ENCODE data around the gene ABLIM3.

Gene ABLIM3

GRCh38 chr5:149168276-149168906, 27.1 kb downstream of the ABLIM3 start:
- Histone ChIP-seq H3K4me3 (ENCODE audit: low read depth in 1 of 2, low read length in 2 of 2) (no peak overlapping the region), H3K27me3 (ENCODE audit: control insufficient read depth in 1 of 2, insufficient read depth in 2 of 2, low read length in 2 of 2) (no peaks in the 10 kb centered on the region), H3K9me3 (ENCODE audit: control insufficient read depth in 1 of 2, low read length in 2 of 2) (no peaks in the 10 kb centered on the region), H3K9ac (ENCODE audit: low read depth in 1 of 2, low read length in 2 of 2) (no peak overlapping the region), H3K27ac (ENCODE audit: low read depth, low read length) (no peak overlapping the region), H3K4me1 (ENCODE audit: control insufficient read depth in 1 of 2, insufficient read depth in 2 of 2, low read length in 2 of 2) (no peaks in the 10 kb centered on the region), H3K36me3 (ENCODE audit: control insufficient read depth in 1 of 2, insufficient read depth in 2 of 2, low read length in 2 of 2) (no peaks in the 10 kb centered on the region)

GRCh38 chr5:149170299-149170698, 29.0 kb downstream of the ABLIM3 start:
- no peak overlapping the region for H3K4me3 ChIP-seq (ENCODE audit: low read depth in 1 of 2, low read length in 2 of 2)

DNA sequence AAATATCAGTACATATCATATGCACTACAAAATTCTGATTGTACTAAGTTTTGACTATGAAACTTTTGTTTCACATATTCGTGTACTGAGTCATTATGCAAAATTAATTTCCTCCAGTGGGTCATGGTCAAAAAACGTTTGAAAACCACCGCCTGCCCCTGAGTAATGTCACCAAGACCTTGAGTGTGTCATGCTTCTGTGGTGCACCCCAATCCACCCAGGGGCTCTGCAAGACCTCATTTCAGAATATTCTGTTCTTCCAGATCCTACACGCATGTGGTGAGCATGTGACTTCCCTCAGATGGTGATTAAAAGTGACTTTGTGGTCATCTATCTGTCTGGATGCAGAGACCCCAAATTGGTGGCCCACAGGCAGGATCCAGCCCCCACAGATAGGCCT, 31.0 kb downstream of the ABLIM3 start:
- Histone ChIP-seq H3K36me3 (ENCODE audit: control insufficient read depth in 1 of 2, insufficient read depth in 2 of 2, low read length in 2 of 2) (no peaks in the 10 kb centered on the region), H3K4me1 (ENCODE audit: control insufficient read depth in 1 of 2, insufficient read depth in 2 of 2, low read length in 2 of 2) (peaks cover 0 to 4% of the 10 kb centered on the region in 2 donors), H3K27ac (ENCODE audit: low read depth, low read length) (no peak overlapping the region), H3K4me3 (ENCODE audit: low read depth in 1 of 2, low read length in 2 of 2) (no peak overlapping the region), H3K27me3 (ENCODE audit: control insufficient read depth in 1 of 2, insufficient read depth in 2 of 2, low read length in 2 of 2) (no peaks in the 10 kb centered on the region), H3K9me3 (ENCODE audit: control insufficient read depth in 1 of 2, low read length in 2 of 2) (no peaks in the 10 kb centered on the region), H3K9ac (ENCODE audit: low read depth in 1 of 2, low read length in 2 of 2) (no peak overlapping the region)

More at GRCh38 chr5:149170299-149170698, 29.0 kb downstream of the ABLIM3 start:
- Histone ChIP-seq H3K9ac (ENCODE audit: low read depth in 1 of 2, low read length in 2 of 2) (no peak overlapping the region), H3K9me3 (ENCODE audit: control insufficient read depth in 1 of 2, low read length in 2 of 2) (no peaks in the 10 kb centered on the region), H3K27me3 (ENCODE audit: control insufficient read depth in 1 of 2, insufficient read depth in 2 of 2, low read length in 2 of 2) (no peaks in the 10 kb centered on the region), H3K27ac (ENCODE audit: low read depth, low read length) (no peak overlapping the region), H3K36me3 (ENCODE audit: control insufficient read depth in 1 of 2, insufficient read depth in 2 of 2, low read length in 2 of 2) (no peaks in the 10 kb centered on the region), H3K4me1 (ENCODE audit: control insufficient read depth in 1 of 2, insufficient read depth in 2 of 2, low read length in 2 of 2) (peaks cover 0 to 4% of the 10 kb centered on the region in 2 donors)

- H3K27ac ChIP-seq (ENCODE audit: low read depth, low read length), result no peak overlapping the region
- H3K4me3 ChIP-seq (ENCODE audit: low read depth in 1 of 2, low read length in 2 of 2), result no peak overlapping the region
- no peaks in the 10 kb centered on the region for H3K9me3 ChIP-seq (ENCODE audit: control insufficient read depth in 1 of 2, low read length in 2 of 2)
- H3K27me3 ChIP-seq (ENCODE audit: control insufficient read depth in 1 of 2, insufficient read depth in 2 of 2, low read length in 2 of 2), result no peaks in the 10 kb centered on the region
- peaks cover 0 to 4% of the 10 kb centered on the region in 2 donors for H3K4me1 ChIP-seq (ENCODE audit: control insufficient read depth in 1 of 2, insufficient read depth in 2 of 2, low read length in 2 of 2)
- no peaks in the 10 kb centered on the region for H3K36me3 ChIP-seq (ENCODE audit: control insufficient read depth in 1 of 2, insufficient read depth in 2 of 2, low read length in 2 of 2)
- no peak overlapping the region for H3K9ac ChIP-seq (ENCODE audit: low read depth in 1 of 2, low read length in 2 of 2)
Measured at GRCh38 chr5:149172709-149173505, 31.6 kb downstream of the ABLIM3 start.

DNA sequence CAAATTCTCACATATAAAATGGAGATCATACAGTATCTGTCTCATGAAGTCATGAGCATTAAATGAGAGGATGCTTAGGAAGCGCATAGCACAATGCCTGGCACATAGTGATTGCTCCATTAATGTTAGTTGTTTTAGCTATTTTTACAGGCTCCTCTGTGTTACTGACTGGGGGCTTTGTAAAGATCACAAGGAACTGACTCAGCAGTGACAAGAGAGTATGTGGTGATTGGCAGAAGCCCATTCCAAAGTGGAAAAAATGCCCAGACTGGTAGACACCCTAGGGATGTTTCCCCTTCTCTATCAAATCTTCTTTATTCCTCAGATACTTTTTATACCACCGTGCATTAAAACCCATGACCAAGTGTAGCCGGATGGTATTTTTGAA, 33.5 kb downstream of the ABLIM3 start:
- no peaks in the 10 kb centered on the region for H3K36me3 ChIP-seq (ENCODE audit: control insufficient read depth in 1 of 2, insufficient read depth in 2 of 2, low read length in 2 of 2)
- H3K4me3 ChIP-seq (ENCODE audit: low read depth in 1 of 2, low read length in 2 of 2), result no peak overlapping the region
- H3K27ac ChIP-seq (ENCODE audit: low read depth, low read length), result no peak overlapping the region
- peaks cover 3 to 5% of the 10 kb centered on the region in 2 donors for H3K27me3 ChIP-seq (ENCODE audit: control insufficient read depth in 1 of 2, insufficient read depth in 2 of 2, low read length in 2 of 2)
- no peak overlapping the region for H3K9ac ChIP-seq (ENCODE audit: low read depth in 1 of 2, low read length in 2 of 2)
- H3K4me1 ChIP-seq (ENCODE audit: control insufficient read depth in 1 of 2, insufficient read depth in 2 of 2, low read length in 2 of 2), result peaks cover 0 to 4% of the 10 kb centered on the region in 2 donors
- H3K9me3 ChIP-seq (ENCODE audit: control insufficient read depth in 1 of 2, low read length in 2 of 2), result no peaks in the 10 kb centered on the region

GRCh38 chr5:149175346-149176105, 34.2 kb downstream of the ABLIM3 start:
- H3K4me3 ChIP-seq (ENCODE audit: low read depth in 1 of 2, low read length in 2 of 2), result no peak overlapping the region
- H3K27me3 ChIP-seq (ENCODE audit: control insufficient read depth in 1 of 2, insufficient read depth in 2 of 2, low read length in 2 of 2), result peaks cover 3 to 5% of the 10 kb centered on the region in 2 donors
- peaks cover 0 to 4% of the 10 kb centered on the region in 2 donors for H3K4me1 ChIP-seq (ENCODE audit: control insufficient read depth in 1 of 2, insufficient read depth in 2 of 2, low read length in 2 of 2)
- no peaks in the 10 kb centered on the region for H3K9me3 ChIP-seq (ENCODE audit: control insufficient read depth in 1 of 2, low read length in 2 of 2)
- H3K27ac ChIP-seq (ENCODE audit: low read depth, low read length), result no peak overlapping the region
- H3K9ac ChIP-seq (ENCODE audit: low read depth in 1 of 2, low read length in 2 of 2), result no peak overlapping the region
- H3K36me3 ChIP-seq (ENCODE audit: control insufficient read depth in 1 of 2, insufficient read depth in 2 of 2, low read length in 2 of 2), result no peaks in the 10 kb centered on the region

DNA sequence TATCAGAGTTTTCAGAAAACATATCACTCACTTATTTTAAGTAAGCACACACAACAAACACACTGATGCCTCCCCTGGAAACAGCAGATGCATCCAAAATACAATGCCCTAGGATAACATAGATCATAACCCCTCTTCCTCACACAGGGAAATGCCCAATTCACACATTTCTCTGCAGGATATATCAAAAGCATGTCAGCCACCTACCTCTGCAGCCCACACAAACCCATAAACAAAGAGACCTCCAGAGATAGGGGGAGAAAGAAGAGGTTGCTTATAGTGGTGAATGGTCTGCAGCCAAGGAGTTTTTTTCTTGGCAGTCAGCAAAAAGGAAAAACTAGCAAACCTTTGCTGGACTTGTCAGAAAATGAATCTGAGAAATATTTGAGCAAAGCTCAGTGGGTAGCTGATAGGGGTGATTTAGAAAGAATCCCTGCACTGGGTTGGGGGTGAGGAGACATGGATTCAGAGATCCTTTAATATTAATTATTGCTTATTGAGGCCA, 36.1 kb downstream of the ABLIM3 start:
- Histone ChIP-seq H3K4me1 (ENCODE audit: control insufficient read depth in 1 of 2, insufficient read depth in 2 of 2, low read length in 2 of 2) (peaks cover 0 to 4% of the 10 kb centered on the region in 2 donors), H3K27ac (ENCODE audit: low read depth, low read length) (no peak overlapping the region), H3K4me3 (ENCODE audit: low read depth in 1 of 2, low read length in 2 of 2) (no peak overlapping the region)

GRCh38 chr5:149177911-149178565, 36.7 kb downstream of the ABLIM3 start:
- no peaks in the 10 kb centered on the region for H3K9me3 ChIP-seq (ENCODE audit: control insufficient read depth in 1 of 2, low read length in 2 of 2)
- no peak overlapping the region for H3K9ac ChIP-seq (ENCODE audit: low read depth in 1 of 2, low read length in 2 of 2)
- no peaks in the 10 kb centered on the region for H3K36me3 ChIP-seq (ENCODE audit: control insufficient read depth in 1 of 2, insufficient read depth in 2 of 2, low read length in 2 of 2)
- no peak overlapping the region for H3K27ac ChIP-seq (ENCODE audit: low read depth, low read length)
- peaks cover 3 to 5% of the 10 kb centered on the region in 2 donors for H3K27me3 ChIP-seq (ENCODE audit: control insufficient read depth in 1 of 2, insufficient read depth in 2 of 2, low read length in 2 of 2)
- no peak overlapping the region for H3K4me3 ChIP-seq (ENCODE audit: low read depth in 1 of 2, low read length in 2 of 2)
- peaks cover 0 to 4% of the 10 kb centered on the region in 2 donors for H3K4me1 ChIP-seq (ENCODE audit: control insufficient read depth in 1 of 2, insufficient read depth in 2 of 2, low read length in 2 of 2)

More for the DNA sequence above, 36.1 kb downstream of the ABLIM3 start:
- no peaks in the 10 kb centered on the region for H3K36me3 ChIP-seq (ENCODE audit: control insufficient read depth in 1 of 2, insufficient read depth in 2 of 2, low read length in 2 of 2)
- H3K27me3 ChIP-seq (ENCODE audit: control insufficient read depth in 1 of 2, insufficient read depth in 2 of 2, low read length in 2 of 2), result peaks cover 3 to 5% of the 10 kb centered on the region in 2 donors
- H3K9ac ChIP-seq (ENCODE audit: low read depth in 1 of 2, low read length in 2 of 2), result no peak overlapping the region
- no peaks in the 10 kb centered on the region for H3K9me3 ChIP-seq (ENCODE audit: control insufficient read depth in 1 of 2, low read length in 2 of 2)

GRCh38 chr5:149181732-149182131, 40.4 kb downstream of the ABLIM3 start:
- H3K4me3 ChIP-seq (ENCODE audit: low read depth in 1 of 2, low read length in 2 of 2), result no peak overlapping the region
- peaks cover 3 to 5% of the 10 kb centered on the region in 2 donors for H3K27me3 ChIP-seq (ENCODE audit: control insufficient read depth in 1 of 2, insufficient read depth in 2 of 2, low read length in 2 of 2)
- no peaks in the 10 kb centered on the region for H3K36me3 ChIP-seq (ENCODE audit: control insufficient read depth in 1 of 2, insufficient read depth in 2 of 2, low read length in 2 of 2)
- no peaks in the 10 kb centered on the region for H3K4me1 ChIP-seq (ENCODE audit: control insufficient read depth in 1 of 2, insufficient read depth in 2 of 2, low read length in 2 of 2)
- H3K9ac ChIP-seq (ENCODE audit: low read depth in 1 of 2, low read length in 2 of 2), result no peak overlapping the region
- H3K27ac ChIP-seq (ENCODE audit: low read depth, low read length), result no peak overlapping the region
- H3K9me3 ChIP-seq (ENCODE audit: control insufficient read depth in 1 of 2, low read length in 2 of 2), result no peaks in the 10 kb centered on the region
